GM12878 (cell line): Measurements from ENCODE around the gene GARRE1. TPM values are rescaled to one million over a fixed set of nuclear protein-coding genes. Genes with fewer than 3 reads are reported as not detected.

ENCODE experiments used
- ATAC-seq: fragments of 200-7000 bp; cut with Tn5 transposase; 3 replicates; pipeline ENCODE4 v1.9.1; 2020; ENCODE audit warnings: mild to moderate bottlenecking, moderate library complexity
- BruUV-seq: library from RNA; stranded (reverse); fragments of 400-500 nt; replicated peaks from 2 replicates; lab custom pipeline; 2021; lab: Mats Ljungman, UMichigan
- CTCF ChIA-PET: fragments of 300-600 bp; sonication (Branson Sonifier 250); formaldehyde crosslinking; extraction: SDS; loops from one replicate; lab custom pipeline; 2021; ENCODE audit warnings: inconsistent platforms; lab: Yijun Ruan, JAX
- POLR2A ChIA-PET: fragments of 350-600 bp; formaldehyde crosslinking; extraction: SDS; loops from one replicate; lab custom pipeline; 2021; ENCODE audit warnings: inconsistent platforms; lab: Charles Lee
- RAD21 ChIA-PET: fragments of 300-600 bp; sonication (Branson Sonifier 250); formaldehyde crosslinking; loops from one replicate; lab custom pipeline; 2023; ENCODE audit warnings: antibody characterized with exemption; ENCODE audit not compliant: unreplicated experiment; lab: Charles Lee
- SMC1A ChIA-PET: fragments of 300-600 bp; sonication (Branson Sonifier 250); formaldehyde crosslinking; loops from one replicate; lab custom pipeline; 2023; ENCODE audit not compliant: unreplicated experiment, uncharacterized antibody; lab: Charles Lee
- DNase-seq: peaks from one replicate; pipeline ENCODE4 v3.0.0-alpha.2; 2011; ENCODE audit warnings: low read depth, low spot score
- FAIRE-seq: peaks from 3 replicates; lab custom pipeline; 2011; peaks lifted over from hg19 to GRCh38; lab: Jason Lieb, UNC
- H2AFZ ChIP-seq: 2 replicates; pipeline ENCODE4 v1.6.0; 2011; ENCODE audit warnings: low read depth, low read length, control low read depth; ENCODE audit not compliant: control insufficient read depth
- H3K27ac ChIP-seq: 2 replicates; pipeline ENCODE4 v1.5.1; 2011; ENCODE audit warnings: control low read depth; ENCODE audit not compliant: control insufficient read depth, insufficient read depth
- H3K27me3 ChIP-seq, 2 experiments: replicated peaks in 1 of 2; 2 replicates each; pipeline versions ENCODE4 v1.6.0 to v1.6.1; 2011; ENCODE audit warnings: low read length in 1 of 2; ENCODE audit not compliant: control insufficient read depth in 2 of 2, insufficient read depth in 2 of 2
- H3K36me3 ChIP-seq, 2 experiments: 2 replicates each; pipeline ENCODE4 v1.5.1; 2011; ENCODE audit warnings: low read length in 1 of 2; ENCODE audit not compliant: control insufficient read depth in 2 of 2, insufficient read depth in 2 of 2
- H3K4me1 ChIP-seq: 2 replicates; pipeline ENCODE4 v1.6.1; 2011; ENCODE audit warnings: mild to moderate bottlenecking, low read length, moderate library complexity, mixed read lengths; ENCODE audit not compliant: control insufficient read depth, insufficient read depth
- H3K4me2 ChIP-seq: 2 replicates; pipeline ENCODE4 v1.6.0; 2011; ENCODE audit warnings: control low read depth; ENCODE audit not compliant: control insufficient read depth, insufficient read depth
- H3K4me3 ChIP-seq: fragments of 200-600 bp; sonication (generic); 2 replicates; pipeline ENCODE4 v1.5.1; 2016
- H3K79me2 ChIP-seq: 2 replicates; pipeline ENCODE4 v1.6.0; 2011; ENCODE audit warnings: low read length; ENCODE audit not compliant: control insufficient read depth, insufficient read depth
- H3K9ac ChIP-seq: 2 replicates; pipeline ENCODE4 v1.8.0; 2011; ENCODE audit warnings: low read length, control low read depth, mixed read lengths; ENCODE audit not compliant: control insufficient read depth, insufficient read depth
- H3K9me3 ChIP-seq: replicated peaks from 3 replicates; pipeline ENCODE4 v1.5.1; 2011; ENCODE audit warnings: mild to moderate bottlenecking, low read length; ENCODE audit not compliant: control insufficient read depth, insufficient read depth
- H4K20me1 ChIP-seq: 2 replicates; pipeline ENCODE4 v1.6.0; 2011; ENCODE audit not compliant: control insufficient read depth, insufficient read depth
- ASH2L ChIP-seq: fragments of 300-600, 200-600 bp; sonication (generic); IDR thresholded peaks from 2 replicates; pipeline ENCODE4 v1.6.1; 2017; ENCODE audit warnings: low read depth, mild to moderate bottlenecking, borderline replicate concordance
- ATF7 ChIP-seq: fragments of 450-650 bp; IDR thresholded peaks from 2 replicates; pipeline ENCODE4 v1.6.1; 2016; ENCODE audit warnings: low read depth, mild to moderate bottlenecking
- CREM ChIP-seq: IDR thresholded peaks from 2 replicates; pipeline ENCODE4 v1.6.1; 2014; ENCODE audit warnings: antibody characterized with exemption, low read depth
- EP300 ChIP-seq, 2 experiments: fragments of 150-350 bp in 1 of 2; IDR thresholded peaks; 2 replicates each; pipeline ENCODE4 v1.6.1; 2011 to 2012; ENCODE audit warnings: low read depth in 2 of 2, low read length in 2 of 2, borderline replicate concordance in 1 of 2, improper control_type of control experiment in 1 of 2, inconsistent platforms in 1 of 2; ENCODE audit not compliant: control insufficient read depth in 1 of 2
- FOXM1 ChIP-seq: IDR thresholded peaks from 2 replicates; pipeline ENCODE4 v1.6.1; 2012; ENCODE audit warnings: low read depth, mild to moderate bottlenecking, inconsistent platforms, low read length, moderate library complexity
- HDGF ChIP-seq: fragments of 450-650 bp; IDR thresholded peaks from 2 replicates; pipeline ENCODE4 v1.6.1; 2016; ENCODE audit warnings: antibody characterized with exemption
- HSF1 ChIP-seq: fragments of 150-350 bp; IDR thresholded peaks from 2 replicates; pipeline ENCODE4 v1.6.1; 2014; ENCODE audit warnings: mild to moderate bottlenecking, low read depth, low read length
- MEF2B ChIP-seq: fragments of 450-650 bp; IDR thresholded peaks from 2 replicates; pipeline ENCODE4 v1.6.1; 2018; ENCODE audit warnings: mild to moderate bottlenecking, moderate library complexity; ENCODE audit not compliant: partially characterized antibody, poor library complexity, severe bottlenecking
- MLLT1 ChIP-seq: fragments of 450-650 bp; IDR thresholded peaks from 2 replicates; pipeline ENCODE4 v1.6.1; 2016; ENCODE audit warnings: mild to moderate bottlenecking
- NFXL1 ChIP-seq: fragments of 450-650 bp; IDR thresholded peaks from 2 replicates; pipeline ENCODE4 v1.6.1; 2017; ENCODE audit warnings: antibody characterized with exemption, mild to moderate bottlenecking, borderline replicate concordance
- NR2F1 ChIP-seq: fragments of 450-650 bp; conservative IDR thresholded peaks from 2 replicates; pipeline ENCODE4 v1.6.1; 2017; ENCODE audit warnings: mild to moderate bottlenecking
- POLR2AphosphoS2 ChIP-seq: IDR thresholded peaks from 2 replicates; pipeline ENCODE4 v1.6.1; 2011; ENCODE audit warnings: low read depth, mild to moderate bottlenecking, low read length, improper control_type of control experiment, moderate library complexity
- PRDM15 ChIP-seq: fragments of 450-650 bp; formaldehyde crosslinking; IDR thresholded peaks from 2 replicates; pipeline ENCODE4 v1.4.0; 2020; ENCODE audit warnings: mild to moderate bottlenecking, moderate library complexity
- SIN3A ChIP-seq: IDR thresholded peaks from 2 replicates; pipeline ENCODE4 v1.6.1; 2012; ENCODE audit warnings: low read depth, low read length, improper control_type of control experiment
- SUPT20H ChIP-seq: IDR thresholded peaks from 2 replicates; pipeline ENCODE4 v1.6.1; 2011; ENCODE audit warnings: low read depth, mild to moderate bottlenecking, low read length, moderate library complexity, borderline replicate concordance; ENCODE audit not compliant: control insufficient read depth
- TAF1 ChIP-seq: IDR thresholded peaks from 2 replicates; pipeline ENCODE4 v1.6.1; 2011; ENCODE audit warnings: mild to moderate bottlenecking, low read depth, low read length, borderline replicate concordance
- ZNF207 ChIP-seq: fragments of 450-650 bp; IDR thresholded peaks from 2 replicates; pipeline ENCODE4 v1.6.1; 2014; ENCODE audit warnings: antibody characterized with exemption, mild to moderate bottlenecking, borderline replicate concordance
- WGBS: methylation state at CpG from one replicate; pipeline ENCODE4 v1.1.6; 2016; ENCODE audit warnings: low lambda C conversion rate; ENCODE audit not compliant: insufficient replicate concordance, insufficient coverage; ENCODE audit errors: missing lambda C conversion rate; 5-methylcytosine and 5-hydroxymethylcytosine counted together
- in situ Hi-C: fragments of 300-500 bp; cut with MboI; formaldehyde crosslinking; loops from 9 replicates; pipeline ENCODE4 v1.14.3; 2018; ENCODE audit warnings: mixed read lengths
- intact Hi-C: fragments of 100-400 bp; cut with micrococcal nuclease; formaldehyde crosslinking; loops from one replicate; pipeline ENCODE4 v1.14.2; 2022; ENCODE audit not compliant: unreplicated experiment
- polyA plus RNA-seq, 11 experiments: library from polyadenylated mRNA; depleted of rRNA in 4 of 11; unstranded in 6 of 11; stranded (reverse) in 5 of 11; fragments of >200 nt; fragmentation: Nextera tagmentation in 4 of 11; fragmentation: Illumina TruSeq in 1 of 11; extraction: Ambion mirVana in 4 of 11; extraction: Trizol in 1 of 11; gene quantifications; 1 replicate in 1 of 11; 2 replicates in 10 of 11; pipeline versions ENCODE4 v1.2.1 to v1.2.3, GENCODE V29; 2011 to 2016; ENCODE audit warnings: inconsistent platforms in 2 of 11, missing spikeins in 2 of 11, low read depth in 1 of 11
- total RNA-seq, 4 experiments: library from RNA; depleted of rRNA in 3 of 4; stranded (reverse); fragments of >200 nt in 3 of 4; fragmentation: Illumina TruSeq in 1 of 4; extraction: Trizol in 1 of 4; gene quantifications; 2 replicates each; pipeline versions ENCODE4 v1.2.1 to v1.2.3, GENCODE V29; 2013 to 2021

The GARRE1 gene
- total and polyA plus RNA-seq, 10 of the 15 experiments (the other 5 are each of a cell fraction or from before 2014, with no cell fraction given): 1.1 to 9.4 (median 5.1) TPM

GRCh38 chr19:34244611-34245299 lies 9.6 kb upstream of the GARRE1 start:
- no peaks in the 10 kb centered on the region for H3K27me3 ChIP-seq
- no peak overlapping the region for H3K4me2 ChIP-seq
- ChIA-PET POLR2A (interaction anchor here (0.6 kb wide), 1 partner anchor 9 kb away, joined by 6 read pairs; no protein-coding TSS in a partner anchor), SMC1A (interaction anchor here (1.4 kb wide), 1 partner anchor 25 kb away, joined by 3 read pairs; no protein-coding TSS in a partner anchor), CTCF (interaction anchor here (0.9 to 1.2 kb wide), 2 partner anchors 21 to 27 kb away, joined by 3 read pairs; no protein-coding TSS in a partner anchor), RAD21 (no interaction called here)
- no peaks in the 10 kb centered on the region for H4K20me1 ChIP-seq
- TF ChIP-seq SUPT20H: no peak
- TF ChIP-seq NR2F1: no peak
- no peak for TF ChIP-seq EP300 (IDR thresholded peaks at IDR 0.05; ENCODE audit: borderline replicate concordance in 1 of 2, control insufficient read depth in 1 of 2, low read depth in 2 of 2, low read length in 2 of 2)
- TF ChIP-seq MLLT1: no peak
- TF ChIP-seq HSF1: no peak
- no peak for TF ChIP-seq MEF2B
- no peak for TF ChIP-seq PRDM15 (CRISPR knock-in tag)
- TF ChIP-seq CREM: no peak
- no peak for TF ChIP-seq ASH2L
- no peak for TF ChIP-seq ZNF207
- no peak for TF ChIP-seq NFXL1
- TF ChIP-seq TAF1: no peak
- TF ChIP-seq POLR2AphosphoS2: no peak
- TF ChIP-seq ATF7: no peak
- no peak for TF ChIP-seq FOXM1
- no peak for TF ChIP-seq SIN3A
- no peak for TF ChIP-seq HDGF
- WGBS: 62% methylated on average over 12 of the region's 13 CpGs
- H3K36me3 ChIP-seq: no peaks in the 10 kb centered on the region
- H3K4me3 ChIP-seq: no peak overlapping the region
- ATAC-seq: no peak
- H3K27ac ChIP-seq: no peak overlapping the region
- in situ Hi-C loops: no loop called here
- no peaks in the 10 kb centered on the region for H3K9me3 ChIP-seq
- H2AFZ ChIP-seq: no peak overlapping the region
- intact Hi-C loops: no loop called here
- no peak for FAIRE-seq
- no peaks in the 10 kb centered on the region for H3K79me2 ChIP-seq
- no peak overlapping the region for H3K9ac ChIP-seq
- BruUV-seq: no TSS peak
- DNase-seq: no peak
- H3K4me1 ChIP-seq: peaks cover 7% of the 10 kb centered on the region; the same call in 1 of the 2 replicates
